ENCODE measurements around the gene KCNH6. TPM values are rescaled to one million over a fixed set of nuclear protein-coding genes. Genes with fewer than 3 reads are reported as not detected.

KCNH6 gene
- total RNA-seq, 2 donors from 2014 or later = 0.05 TPM; not detected in 1

Other genes starting within 250 kb of the KCNH6 start
- gene CYB561, start 77.1 kb upstream of the KCNH6 start, total RNA-seq = 10 to 100 TPM in 1 of 2 donors, 1 to 10 TPM in 1; 6.7 to 10.8 TPM
- gene ACE, start 46.3 kb upstream of the KCNH6 start, total RNA-seq = 1 to 10 TPM in 1 of 2 donors, under 1 TPM in 1; 0.61 to 1.4 TPM
- 100 to 1,000 TPM; 108 to 115 TPM for gene DCAF7, start 27.1 kb downstream of the KCNH6 start, total RNA-seq
- gene TACO1, start 77.5 kb downstream of the KCNH6 start, total RNA-seq = 10 to 100 TPM; 12.5 to 27.8 TPM
- 10 to 100 TPM; 30.8 to 38.7 TPM for gene MAP3K3, start 99.1 kb downstream of the KCNH6 start, total RNA-seq
- gene LIMD2, start 176.8 kb downstream of the KCNH6 start, total RNA-seq = 100 to 1,000 TPM; 101 to 144 TPM
- 10 to 100 TPM; 49.0 to 56.8 TPM for gene STRADA, start 218.4 kb downstream of the KCNH6 start, total RNA-seq

Data from activated T-helper 17 cell treated with anti-CD3 and anti-CD28 coated beads, Interleukin-2, amount 50 U/mL, for 72 hours (primary cell).